GM21360 (cell line): ENCODE data around the gene RTL5.

Experiments used
- ATAC-seq: cut with Tn5 transposase; IDR thresholded peaks from one replicate; pipeline ENCODE4 v1.9.1; 2021; ENCODE audit warnings: mild to moderate bottlenecking, moderate library complexity; ENCODE audit not compliant: unreplicated experiment

Gene RTL5

DNA sequence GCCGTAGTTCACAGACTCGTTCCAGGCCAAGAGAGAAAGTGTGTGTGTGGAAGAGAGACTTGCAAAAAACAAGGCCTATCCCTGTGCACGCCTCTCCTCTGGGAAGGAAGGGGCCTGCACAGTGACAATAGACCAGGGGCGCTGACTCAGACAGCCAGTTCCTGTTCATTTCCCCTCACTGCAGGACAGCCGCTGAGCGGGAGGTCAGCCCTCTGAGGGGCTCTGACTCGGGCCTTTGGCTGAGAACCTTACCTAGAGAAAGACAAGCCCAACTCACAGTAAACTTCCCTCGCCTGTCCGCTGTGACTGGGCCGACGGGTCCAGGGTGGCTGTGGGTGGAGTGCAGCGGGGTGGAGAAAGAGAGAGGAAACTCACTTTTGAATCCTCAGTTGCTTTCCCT lies 52.1 kb downstream of the RTL5 start:
- ATAC-seq: no peak

DNA sequence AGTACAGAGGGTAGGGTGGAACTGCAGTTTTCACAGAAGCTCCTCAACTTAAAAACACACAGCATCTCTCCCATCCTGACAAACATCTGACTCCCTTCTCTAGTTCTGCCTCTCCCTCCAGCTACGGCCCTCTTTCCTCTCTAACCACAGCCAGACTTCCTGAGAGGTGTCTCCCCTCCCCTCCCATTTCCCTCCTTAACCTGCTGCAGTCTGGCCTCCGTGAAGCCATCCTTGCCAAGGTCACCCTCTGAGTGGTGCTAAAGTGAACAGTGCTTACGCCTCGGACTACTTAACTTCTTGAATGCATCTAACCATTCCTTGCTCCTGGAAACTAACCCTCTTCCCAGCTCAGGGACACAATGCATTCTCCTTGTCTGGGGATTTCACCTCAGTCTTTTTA lies 53.3 kb downstream of the RTL5 start:
- no peak for ATAC-seq
